RWPE2 (cell line): Measurements from ENCODE around the gene SCG3.

Source experiments
- ATAC-seq: fragments of 200-7000 bp; cut with Tn5 transposase; 3 replicates; pipeline ENCODE4 v1.9.1; 2021; ENCODE audit warnings: low read depth
- DNase-seq: peaks from one replicate; pipeline ENCODE4 v3.0.0-alpha.2; 2020; ENCODE audit warnings: low spot score
- H3K27ac ChIP-seq: fragments of 450-650 bp; 2 replicates; pipeline ENCODE4 v1.5.1; 2017; ENCODE audit warnings: mild to moderate bottlenecking; ENCODE audit not compliant: poor library complexity, severe bottlenecking
- H3K27me3 ChIP-seq: fragments of 250-450 bp; sonication (Bioruptor Pico); 2 replicates; pipeline ENCODE4 v1.5.1; 2021; ENCODE audit warnings: mild to moderate bottlenecking, moderate library complexity; ENCODE audit not compliant: insufficient read depth, poor library complexity, severe bottlenecking
- H3K36me3 ChIP-seq: fragments of 250-450 bp; sonication (Bioruptor Pico); 2 replicates; pipeline ENCODE4 v1.5.1; 2020; ENCODE audit warnings: low read depth, mild to moderate bottlenecking, moderate library complexity
- H3K4me1 ChIP-seq: fragments of 250-450 bp; sonication (Bioruptor Pico); 2 replicates; pipeline ENCODE4 v1.5.1; 2021; ENCODE audit warnings: mild to moderate bottlenecking, moderate library complexity; ENCODE audit not compliant: insufficient read depth, poor library complexity, severe bottlenecking
- H3K4me3 ChIP-seq: fragments of 250-450 bp; sonication (Bioruptor Pico); 2 replicates; pipeline ENCODE4 v1.5.1; 2021; ENCODE audit warnings: mild to moderate bottlenecking, moderate library complexity; ENCODE audit not compliant: severe bottlenecking
- H3K9me3 ChIP-seq: fragments of 250-450 bp; sonication (Bioruptor Pico); 2 replicates; pipeline ENCODE4 v1.5.1; 2021; ENCODE audit warnings: mild to moderate bottlenecking, moderate library complexity; ENCODE audit not compliant: severe bottlenecking
- CTCF ChIP-seq: fragments of 450-650 bp; IDR thresholded peaks from one replicate; pipeline ENCODE4 v1.5.1; 2017; ENCODE audit warnings: mild to moderate bottlenecking, moderate library complexity; ENCODE audit not compliant: poor library complexity, severe bottlenecking

Gene SCG3

GRCh38 chr15:51766341-51766740 lies 85.0 kb downstream of the SCG3 start:
- no peaks in the 10 kb centered on the region for H3K9me3 ChIP-seq
- no peak overlapping the region for H3K27ac ChIP-seq
- ATAC-seq (no peak), DNase-seq (no peak)
- no peak overlapping the region for H3K4me3 ChIP-seq
- TF ChIP-seq CTCF, result no peak
- no peaks in the 10 kb centered on the region for H3K36me3 ChIP-seq
- no peaks in the 10 kb centered on the region for H3K27me3 ChIP-seq
- no peaks in the 10 kb centered on the region for H3K4me1 ChIP-seq

GRCh38 chr15:51768018-51768417 lies 86.7 kb downstream of the SCG3 start:
- Histone ChIP-seq H3K36me3 (no peaks in the 10 kb centered on the region), H3K27ac (no peak overlapping the region)

More at GRCh38 chr15:51768018-51768417, 86.7 kb downstream of the SCG3 start:
- DNase-seq (no peak), ATAC-seq (no peak)
- no peak for TF ChIP-seq CTCF
- H3K27me3 ChIP-seq, result no peaks in the 10 kb centered on the region
- no peaks in the 10 kb centered on the region for H3K9me3 ChIP-seq
- H3K4me1 ChIP-seq, result no peaks in the 10 kb centered on the region
- no peak overlapping the region for H3K4me3 ChIP-seq
